Measurements from ENCODE around the gene ITGA5. TPM values are rescaled to one million over a fixed set of nuclear protein-coding genes. Genes with fewer than 3 reads are reported as not detected.

ITGA5 gene
- total and polyA plus RNA-seq, 2 of the 13 experiments (the other 11 are each of a cell fraction or from before 2014, with no cell fraction given), result 0.20 to 0.40 TPM

- in situ Hi-C loops (cut with HindIII; ENCODE audit: extremely low pct_ligation_motif_present, low pct_unique_long_range_greater_than_20kb), result no loop called here
- no peak overlapping the region for H2AFZ ChIP-seq (ENCODE audit: low read length)
- 44% methylated on average over 7 of the region's 9 CpGs for WGBS (ENCODE audit: low lambda C conversion rate)
Observed at GRCh38 chr12:54431911-54432814, 13.1 kb upstream of the ITGA5 start.

More at GRCh38 chr12:54431911-54432814, 13.1 kb upstream of the ITGA5 start:
- ChIA-PET CTCF (ENCODE audit: low intra/inter-chr PET ratio, low total read pairs) (no interaction called here), POLR2A (no interaction called here)
- H3K4me1 ChIP-seq (ENCODE audit: insufficient read depth, low read length), result peaks cover 13% of the 10 kb centered on the region
- no peak for FAIRE-seq
- no peaks in the 10 kb centered on the region for H4K20me1 ChIP-seq (ENCODE audit: insufficient read depth, low read length)
- H3K27me3 ChIP-seq (ENCODE audit: control insufficient read depth in 1 of 2, insufficient read depth in 2 of 2, low read length in 2 of 2), result peaks cover 0 to 12% of the 10 kb centered on the region in 2 experiments; a peak in 2 of 5 replicates
- H3K79me2 ChIP-seq (ENCODE audit: insufficient read depth, low read length), result no peaks in the 10 kb centered on the region
- H3K27ac ChIP-seq (ENCODE audit: extremely low read length, insufficient read depth, low read length), result no peak overlapping the region
- DNase-seq (ENCODE audit: low spot score), result no peak
- H3K9me3 ChIP-seq (ENCODE audit: low read length), result no peaks in the 10 kb centered on the region
- H3K4me3 ChIP-seq (replicated peaks in 1 of 3; ENCODE audit: insufficient read depth in 1 of 3, low read depth in 2 of 3, low read length in 3 of 3), result no peak overlapping the region
- no peak overlapping the region for H3K9ac ChIP-seq (ENCODE audit: insufficient read depth, low read depth, low read length)
- no TSS peak for BruUV-seq (replicated peaks)
- H3K4me2 ChIP-seq (ENCODE audit: low read depth, low read length), result no peak overlapping the region
- TF ChIP-seq, protein P1, sequence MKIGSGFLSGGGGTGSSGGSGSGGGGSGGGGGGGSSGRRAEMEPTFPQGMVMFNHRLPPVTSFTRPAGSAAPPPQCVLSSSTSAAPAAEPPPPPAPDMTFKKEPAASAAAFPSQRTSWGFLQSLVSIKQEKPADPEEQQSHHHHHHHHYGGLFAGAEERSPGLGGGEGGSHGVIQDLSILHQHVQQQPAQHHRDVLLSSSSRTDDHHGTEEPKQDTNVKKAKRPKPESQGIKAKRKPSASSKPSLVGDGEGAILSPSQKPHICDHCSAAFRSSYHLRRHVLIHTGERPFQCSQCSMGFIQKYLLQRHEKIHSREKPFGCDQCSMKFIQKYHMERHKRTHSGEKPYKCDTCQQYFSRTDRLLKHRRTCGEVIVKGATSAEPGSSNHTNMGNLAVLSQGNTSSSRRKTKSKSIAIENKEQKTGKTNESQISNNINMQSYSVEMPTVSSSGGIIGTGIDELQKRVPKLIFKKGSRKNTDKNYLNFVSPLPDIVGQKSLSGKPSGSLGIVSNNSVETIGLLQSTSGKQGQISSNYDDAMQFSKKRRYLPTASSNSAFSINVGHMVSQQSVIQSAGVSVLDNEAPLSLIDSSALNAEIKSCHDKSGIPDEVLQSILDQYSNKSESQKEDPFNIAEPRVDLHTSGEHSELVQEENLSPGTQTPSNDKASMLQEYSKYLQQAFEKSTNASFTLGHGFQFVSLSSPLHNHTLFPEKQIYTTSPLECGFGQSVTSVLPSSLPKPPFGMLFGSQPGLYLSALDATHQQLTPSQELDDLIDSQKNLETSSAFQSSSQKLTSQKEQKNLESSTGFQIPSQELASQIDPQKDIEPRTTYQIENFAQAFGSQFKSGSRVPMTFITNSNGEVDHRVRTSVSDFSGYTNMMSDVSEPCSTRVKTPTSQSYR (CRISPR knock-in tag; IDR thresholded peaks at IDR 0.05; ENCODE audit: borderline replicate concordance), result no peak
- no peak for TF ChIP-seq TCF7 (IDR thresholded peaks at IDR 0.05; ENCODE audit: low read depth)
- no peak for TF ChIP-seq TP53 (CRISPR knock-in tag; conservative IDR thresholded peaks at IDR 0.05)
- no peak for TF ChIP-seq MED1 (CRISPR knock-in tag; IDR thresholded peaks at IDR 0.05)
- no peak for TF ChIP-seq ZNF496 (CRISPR knock-in tag; IDR thresholded peaks at IDR 0.05; ENCODE audit: insufficient replicate concordance)
- TF ChIP-seq SCMH1 (CRISPR knock-in tag; IDR thresholded peaks at IDR 0.05; ENCODE audit: borderline replicate concordance), result no peak
- TF ChIP-seq ZBTB3 (CRISPR knock-in tag; IDR thresholded peaks at IDR 0.05; ENCODE audit: borderline replicate concordance, low read depth), result no peak
- H3K36me3 ChIP-seq (replicated peaks in 1 of 2; ENCODE audit: control insufficient read depth in 1 of 2, insufficient read depth in 2 of 2, low read length in 2 of 2), result no peaks in the 10 kb centered on the region
- intact Hi-C loops (cut with micrococcal nuclease; ENCODE audit: unreplicated experiment), result no loop called here
- no peak for ATAC-seq
